Ishikawa (cell line): ENCODE measurements around the gene MCF2L.

Experiments
- CREB1 ChIP-seq: IDR thresholded peaks from 2 replicates; pipeline ENCODE4 v1.6.1; 2012; ENCODE audit warnings: low read depth
- NFIC ChIP-seq: IDR thresholded peaks from 2 replicates; pipeline ENCODE4 v1.6.1; 2012
- TCF12 ChIP-seq: IDR thresholded peaks from 2 replicates; pipeline ENCODE4 v1.6.1; 2012; ENCODE audit warnings: low read depth
- ZBTB7A ChIP-seq: IDR thresholded peaks from 2 replicates; pipeline ENCODE4 v1.6.1; 2012; ENCODE audit warnings: low read depth

DNA sequence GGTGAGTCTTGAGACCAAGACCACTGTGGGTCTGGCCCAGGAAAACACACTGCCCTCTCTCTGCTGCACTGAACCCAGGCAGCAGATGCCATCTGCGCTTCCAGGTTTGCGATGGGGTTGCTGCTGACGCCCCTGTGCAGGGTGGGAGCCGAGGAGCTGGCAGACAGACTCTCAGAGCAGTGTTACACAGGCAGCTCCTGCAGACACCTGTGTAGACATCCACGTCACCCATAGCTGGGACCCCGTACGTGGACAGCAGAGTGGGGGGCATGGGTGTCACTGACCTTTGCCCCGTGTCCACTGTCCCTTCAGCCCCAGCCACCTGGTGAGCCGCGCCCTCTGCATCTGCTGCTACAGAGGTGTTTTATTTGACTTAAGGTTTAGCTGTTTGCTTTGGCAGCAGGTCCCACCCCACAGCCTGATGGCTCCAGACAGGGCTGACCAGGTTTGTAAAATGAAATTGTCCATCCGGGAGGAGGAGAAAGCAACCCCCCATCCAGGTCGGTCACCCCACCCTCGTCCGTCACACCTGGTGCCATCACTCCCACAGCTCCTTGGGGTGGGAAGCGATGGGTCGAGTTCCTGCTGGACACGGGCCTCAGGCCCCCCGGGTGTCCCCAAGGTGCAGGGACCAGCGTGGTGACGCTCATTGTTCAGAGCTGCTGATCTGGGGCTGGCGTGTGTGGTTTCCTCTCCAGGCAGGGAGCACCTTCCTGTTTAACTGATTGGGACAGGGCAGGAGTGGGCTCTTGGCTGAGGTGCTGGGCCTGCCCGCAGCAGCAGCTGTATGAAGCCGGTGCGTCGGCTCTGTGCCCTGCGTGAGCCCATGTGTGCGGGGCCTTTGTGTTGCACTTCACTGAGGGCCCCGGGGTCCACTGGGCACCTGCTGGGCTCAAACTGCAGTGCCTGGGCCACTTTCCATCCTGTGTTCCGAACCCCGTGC is 28.4 kb downstream of the MCF2L start:
- TF ChIP-seq NFIC (no peak), CREB1 (no peak), ZBTB7A (no peak), TCF12 (no peak)
